ENCODE measurements around the gene MPC1.
"Not testable (repeated sequence)": the region's sequence is repeated elsewhere in the genome, so short reads cannot be mapped to it uniquely, and the experiment has no call there.

MPC1 gene

GRCh38 chr6:166386111-166386510, 3.4 kb upstream of the MPC1 start:
- peaks cover 20% of the 10 kb centered on the region for H3K4me1 ChIP-seq (ENCODE audit: insufficient read depth, low read length, severe bottlenecking)
- H3F3A ChIP-seq (ENCODE audit: insufficient read depth, low read length), result no peaks in the 10 kb centered on the region; the same call in 1 of the 2 replicates
- no peaks in the 10 kb centered on the region for H3K79me2 ChIP-seq (ENCODE audit: insufficient read depth, low read length)
- H3K27me3 ChIP-seq (ENCODE audit: insufficient read depth, low read length), result peaks cover 3% of the 10 kb centered on the region
- H2AFZ ChIP-seq (ENCODE audit: low read length), result no peak overlapping the region
- H4K20me1 ChIP-seq (ENCODE audit: insufficient read depth, low read length), result no peaks in the 10 kb centered on the region
- H3K36me3 ChIP-seq (ENCODE audit: insufficient read depth, low read length), result no peaks in the 10 kb centered on the region
- H3K4me3 ChIP-seq (ENCODE audit: low read depth, low read length, poor library complexity, severe bottlenecking), result no peak overlapping the region
- H3K9me2 ChIP-seq (ENCODE audit: low read depth, low read length), result no peaks in the 10 kb centered on the region
- no peak overlapping the region for H3K9ac ChIP-seq (ENCODE audit: low read length)
- no peak overlapping the region for H3K27ac ChIP-seq (ENCODE audit: low read depth, low read length, poor library complexity, severe bottlenecking)
- TF ChIP-seq, protein P1, sequence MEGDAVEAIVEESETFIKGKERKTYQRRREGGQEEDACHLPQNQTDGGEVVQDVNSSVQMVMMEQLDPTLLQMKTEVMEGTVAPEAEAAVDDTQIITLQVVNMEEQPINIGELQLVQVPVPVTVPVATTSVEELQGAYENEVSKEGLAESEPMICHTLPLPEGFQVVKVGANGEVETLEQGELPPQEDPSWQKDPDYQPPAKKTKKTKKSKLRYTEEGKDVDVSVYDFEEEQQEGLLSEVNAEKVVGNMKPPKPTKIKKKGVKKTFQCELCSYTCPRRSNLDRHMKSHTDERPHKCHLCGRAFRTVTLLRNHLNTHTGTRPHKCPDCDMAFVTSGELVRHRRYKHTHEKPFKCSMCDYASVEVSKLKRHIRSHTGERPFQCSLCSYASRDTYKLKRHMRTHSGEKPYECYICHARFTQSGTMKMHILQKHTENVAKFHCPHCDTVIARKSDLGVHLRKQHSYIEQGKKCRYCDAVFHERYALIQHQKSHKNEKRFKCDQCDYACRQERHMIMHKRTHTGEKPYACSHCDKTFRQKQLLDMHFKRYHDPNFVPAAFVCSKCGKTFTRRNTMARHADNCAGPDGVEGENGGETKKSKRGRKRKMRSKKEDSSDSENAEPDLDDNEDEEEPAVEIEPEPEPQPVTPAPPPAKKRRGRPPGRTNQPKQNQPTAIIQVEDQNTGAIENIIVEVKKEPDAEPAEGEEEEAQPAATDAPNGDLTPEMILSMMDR (IDR thresholded peaks at IDR 0.05; ENCODE audit: low read length), result no peak
- no peak for TF ChIP-seq EZH2 (IDR thresholded peaks at IDR 0.05; ENCODE audit: borderline replicate concordance, low read length)
- no peak overlapping the region for H3K4me2 ChIP-seq (ENCODE audit: low read length)
- H3K9me3 ChIP-seq (ENCODE audit: low read length), result no peaks in the 10 kb centered on the region

- not testable (repeated sequence) for H3K27ac ChIP-seq (ENCODE audit: low read depth, low read length, poor library complexity, severe bottlenecking); H3K9me2 ChIP-seq (ENCODE audit: low read depth, low read length); H3K36me3 ChIP-seq (ENCODE audit: insufficient read depth, low read length); H3F3A ChIP-seq (ENCODE audit: insufficient read depth, low read length); H3K27me3 ChIP-seq (ENCODE audit: insufficient read depth, low read length); H3K9me3 ChIP-seq (ENCODE audit: low read length); H3K79me2 ChIP-seq (ENCODE audit: insufficient read depth, low read length); H4K20me1 ChIP-seq (ENCODE audit: insufficient read depth, low read length); H2AFZ ChIP-seq (ENCODE audit: low read length)
- Histone ChIP-seq H3K9ac (ENCODE audit: low read length) (peak overlapping the region; percentile 75), H3K4me2 (ENCODE audit: low read length) (peak overlapping the region; percentile 91), H3K4me1 (ENCODE audit: insufficient read depth, low read length, severe bottlenecking) (peaks cover 20% of the 10 kb centered on the region), H3K4me3 (ENCODE audit: low read depth, low read length, poor library complexity, severe bottlenecking) (peak overlapping the region; percentile 79)
Observed at GRCh38 chr6:166383802-166384363, 1.1 kb upstream of the MPC1 start.

- Histone ChIP-seq H3K79me2 (ENCODE audit: insufficient read depth, low read length) (no peaks in the 10 kb centered on the region), H3K27ac (ENCODE audit: low read depth, low read length, poor library complexity, severe bottlenecking) (no peak overlapping the region), H3K9ac (ENCODE audit: low read length) (peak overlapping the region; percentile 71), H3K36me3 (ENCODE audit: insufficient read depth, low read length) (no peaks in the 10 kb centered on the region), H3K9me2 (ENCODE audit: low read depth, low read length) (no peaks in the 10 kb centered on the region), H3K27me3 (ENCODE audit: insufficient read depth, low read length) (peaks cover 3% of the 10 kb centered on the region), H2AFZ (ENCODE audit: low read length) (no peak overlapping the region), H3F3A (ENCODE audit: insufficient read depth, low read length) (no peaks in the 10 kb centered on the region; the same call in 1 of the 2 replicates), H3K9me3 (ENCODE audit: low read length) (no peaks in the 10 kb centered on the region), H3K4me2 (ENCODE audit: low read length) (peak overlapping the region; percentile 91), H4K20me1 (ENCODE audit: insufficient read depth, low read length) (no peaks in the 10 kb centered on the region), H3K4me3 (ENCODE audit: low read depth, low read length, poor library complexity, severe bottlenecking) (peak overlapping the region; percentile 79), H3K4me1 (ENCODE audit: insufficient read depth, low read length, severe bottlenecking) (peaks cover 20% of the 10 kb centered on the region)
- TF ChIP-seq, protein P1 (IDR thresholded peaks at IDR 0.05; ENCODE audit: low read length), result no peak
- no peak for TF ChIP-seq EZH2 (IDR thresholded peaks at IDR 0.05; ENCODE audit: borderline replicate concordance, low read length)
Observed at GRCh38 chr6:166382500-166382932, 224 bp downstream of the MPC1 start.

Data from OCI-LY1 (cell line).